Measurements from ENCODE around the gene ARSD.
"Not testable (repeated sequence)": the region's sequence is repeated elsewhere in the genome, so short reads cannot be mapped to it uniquely, and the experiment has no call there.

ARSD gene

DNA sequence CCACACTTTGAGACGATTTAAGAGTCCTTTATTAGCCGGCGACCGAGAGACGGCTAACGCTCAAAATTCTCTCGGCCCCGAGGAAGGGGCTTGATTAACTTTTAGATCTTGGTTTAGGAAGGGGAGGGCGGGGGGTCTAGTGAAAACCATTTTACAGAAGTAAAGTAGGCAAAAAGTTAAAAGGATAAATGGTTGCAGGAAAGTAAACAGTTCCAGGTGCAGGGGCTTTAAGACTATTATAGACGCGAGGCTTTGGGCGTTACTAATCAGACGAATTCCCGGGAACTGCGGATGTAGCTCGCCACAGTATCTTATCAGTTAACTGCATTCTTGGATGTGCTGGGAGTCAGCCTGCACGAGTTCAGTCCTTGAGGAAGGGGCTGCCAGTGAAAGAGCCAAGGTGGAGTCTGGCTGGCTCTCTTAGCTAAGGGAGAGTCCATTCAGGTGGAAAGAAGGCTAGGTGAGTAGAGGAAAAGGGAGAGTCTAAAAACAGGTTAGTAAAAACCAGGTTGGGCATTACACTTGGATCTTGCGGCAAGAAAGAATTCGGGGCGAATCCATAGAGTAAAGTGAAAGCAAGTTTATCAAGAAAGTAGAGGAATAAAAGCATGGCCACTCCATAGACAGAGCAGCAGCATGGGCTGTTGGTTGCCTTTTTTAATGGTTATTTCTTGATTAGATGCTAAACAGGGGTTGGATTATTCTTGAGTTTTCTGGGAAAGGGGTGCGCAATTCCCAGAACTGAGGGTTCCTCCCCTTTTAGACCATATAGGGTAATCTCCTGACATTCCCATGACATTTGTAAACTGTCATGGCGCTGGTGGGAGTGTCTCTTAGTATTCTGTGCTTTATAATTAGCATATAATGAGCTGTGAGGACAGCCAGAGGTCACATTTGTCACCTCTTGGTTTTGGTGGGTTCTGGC lies 38.3 kb downstream of the ARSD start:
- not testable (repeated sequence) for DNase-seq

DNA sequence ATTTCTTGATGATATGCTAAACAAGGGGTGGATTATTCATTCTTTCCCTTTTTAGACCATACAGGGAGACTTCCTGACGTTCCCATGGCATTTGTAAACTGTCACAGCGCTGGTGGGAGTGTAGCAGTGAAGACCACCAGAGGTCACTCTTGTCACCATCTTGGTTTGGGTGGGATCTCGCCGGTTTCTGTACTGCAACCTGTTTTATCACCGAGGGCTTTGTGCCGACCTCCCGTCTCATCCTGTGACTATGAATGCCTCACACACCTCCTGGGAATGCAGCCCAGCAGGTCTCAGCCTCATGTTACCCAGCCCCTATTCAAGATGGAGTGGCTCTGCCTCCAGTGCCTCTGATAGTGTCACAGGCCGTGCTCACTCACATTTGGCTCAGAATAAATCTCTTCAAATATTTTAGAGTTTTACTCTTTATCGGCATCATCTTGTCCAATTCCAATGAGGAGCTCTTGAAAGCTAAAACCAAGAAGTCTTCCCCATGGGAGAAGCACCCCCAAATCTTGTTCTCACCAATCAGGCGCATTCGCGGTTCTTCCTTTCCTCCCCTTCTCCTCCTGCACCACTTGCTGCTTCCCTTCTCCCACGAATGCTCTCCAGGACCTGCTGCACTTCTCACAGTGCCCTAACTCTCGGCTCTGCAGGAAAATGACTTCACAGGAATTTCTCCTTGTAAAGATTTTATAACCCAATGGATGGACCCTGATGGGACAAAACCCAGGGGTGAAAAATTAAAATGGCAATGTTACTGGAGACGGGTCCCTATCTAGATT lies 39.2 kb downstream of the ARSD start:
- DNase-seq, result not testable (repeated sequence)

DNA sequence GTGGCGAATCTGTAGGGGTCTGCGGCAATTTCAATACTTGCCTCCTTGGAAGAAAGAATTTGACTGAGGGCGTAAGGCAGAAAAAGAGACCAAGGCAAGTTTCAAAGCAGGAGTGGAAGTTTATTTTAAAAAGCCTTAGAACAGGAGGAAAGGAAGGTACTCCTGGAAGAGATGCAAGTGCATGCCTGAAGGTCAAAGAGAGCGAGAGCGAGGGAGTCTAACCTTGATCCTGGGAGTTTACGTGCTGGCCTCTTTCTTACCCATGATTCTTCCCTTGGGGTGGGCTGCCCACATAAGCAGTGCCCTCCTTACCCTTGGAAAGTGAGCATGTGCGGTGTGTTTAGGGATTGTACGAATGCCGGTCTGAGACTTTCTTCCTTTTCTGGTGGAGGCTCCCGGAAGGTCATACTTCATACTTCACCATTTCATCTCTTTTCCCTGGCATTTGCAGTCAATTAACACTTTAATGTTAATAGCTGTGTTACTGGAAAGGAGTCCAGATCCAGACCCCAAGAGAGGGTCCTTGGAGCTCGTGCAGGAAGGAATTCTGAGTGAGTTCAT lies 40.0 kb downstream of the ARSD start:
- no peak for DNase-seq

DNA sequence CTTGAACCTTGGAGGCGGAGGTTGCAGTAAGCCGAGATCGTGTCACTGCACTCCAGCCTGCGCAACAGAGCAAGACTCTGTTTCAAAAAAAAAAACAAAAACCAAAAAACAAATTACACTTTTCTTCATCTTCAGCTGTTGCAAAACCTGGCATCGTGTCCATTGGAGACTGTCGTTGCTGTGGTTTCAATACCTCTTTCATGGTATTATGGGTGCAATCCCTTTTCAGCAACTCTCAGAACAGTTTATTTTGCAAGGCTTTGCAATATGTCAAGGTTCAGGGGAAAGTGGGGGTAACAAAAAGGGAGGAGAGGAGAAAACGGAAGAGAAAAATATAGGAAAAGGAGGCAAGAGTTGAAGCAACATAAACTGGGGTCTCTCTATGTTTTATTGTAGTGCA lies 40.8 kb downstream of the ARSD start:
- DNase-seq, result no peak

DNA sequence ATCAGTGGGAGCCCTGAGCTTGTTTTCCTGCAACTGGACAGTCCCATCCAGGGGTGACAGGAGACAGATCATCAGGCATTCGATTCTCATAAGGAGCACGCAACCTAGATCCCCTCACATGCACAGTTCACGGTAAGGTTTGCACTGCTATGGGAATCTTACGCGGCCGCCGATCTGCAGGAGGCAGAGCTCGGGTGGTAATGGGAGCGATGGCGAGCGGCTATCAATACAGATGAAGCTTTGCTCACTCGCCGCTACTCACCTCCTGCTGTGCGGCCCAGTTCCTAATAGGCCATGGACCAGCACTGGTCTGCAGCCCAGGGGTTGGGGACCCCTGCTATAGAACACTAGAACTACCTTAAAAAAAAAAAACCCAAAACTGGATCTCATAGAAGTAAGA lies 45.4 kb downstream of the ARSD start:
- DNase-seq, result no peak

DNA sequence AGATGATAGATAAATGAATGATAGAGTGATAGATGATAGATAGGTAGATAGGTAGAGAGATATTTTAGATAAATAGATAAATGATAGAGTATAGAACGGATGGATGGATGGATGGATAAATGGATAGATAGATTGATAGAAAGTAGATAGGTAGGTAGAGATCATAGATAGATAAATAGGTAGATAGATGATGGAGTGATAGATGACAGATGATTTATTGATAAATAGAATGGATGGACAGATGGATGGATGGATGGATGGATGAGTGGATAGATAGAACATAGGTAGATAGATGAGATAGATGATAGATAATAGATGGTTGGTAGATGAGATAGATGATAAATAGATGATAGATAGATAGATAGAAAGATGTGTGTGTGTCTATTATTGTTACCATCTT lies 49.5 kb downstream of the ARSD start:
- no peak for DNase-seq

DNA sequence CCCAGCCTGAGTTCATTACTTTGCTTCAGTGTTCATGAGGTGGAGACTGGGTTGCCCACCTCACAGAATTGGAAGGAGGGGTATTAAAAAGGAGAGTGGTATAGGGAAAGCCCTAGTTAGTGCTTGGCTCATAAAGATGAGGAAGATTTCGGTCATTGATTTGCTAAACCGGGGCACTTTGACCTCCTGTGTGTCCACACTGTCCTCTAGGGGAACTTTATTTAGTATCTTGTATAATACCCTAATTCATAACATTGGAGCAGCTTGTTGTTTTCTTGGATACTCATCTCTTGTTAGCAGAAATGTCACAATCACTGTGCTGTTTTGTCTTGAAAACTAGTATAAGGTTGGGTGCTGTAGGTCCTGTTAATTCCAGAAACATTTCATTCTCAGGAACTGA lies 50.6 kb downstream of the ARSD start:
- DNase-seq, result no peak

DNA sequence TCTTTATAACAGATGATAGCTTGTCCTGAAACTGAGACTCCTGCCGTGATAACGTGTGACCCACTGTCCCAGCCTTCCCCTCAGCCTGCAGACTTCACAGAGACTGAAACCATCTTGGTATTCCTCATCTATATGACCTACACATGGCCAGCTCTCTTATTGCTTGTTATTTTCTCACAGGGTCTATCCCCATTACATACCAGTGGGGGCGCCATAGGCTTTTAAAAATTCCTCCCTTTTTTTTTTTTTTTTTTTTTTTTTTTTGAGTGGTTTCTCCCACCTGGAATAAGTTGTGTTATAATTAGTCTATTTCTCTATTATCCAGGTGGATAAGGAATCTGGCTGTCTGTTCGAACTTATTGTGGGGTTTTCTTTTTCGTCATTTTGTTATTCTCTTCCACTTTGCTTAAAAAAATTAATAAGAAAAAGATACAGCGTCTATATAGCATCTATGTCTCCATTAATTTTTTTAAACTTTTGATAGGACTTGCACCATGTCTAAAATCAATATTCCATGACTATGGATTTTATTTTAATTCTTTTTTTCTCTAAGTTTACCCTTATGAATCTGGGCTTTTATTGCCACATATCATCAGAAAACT lies 53.2 kb downstream of the ARSD start:
- no peak for DNase-seq

DNA sequence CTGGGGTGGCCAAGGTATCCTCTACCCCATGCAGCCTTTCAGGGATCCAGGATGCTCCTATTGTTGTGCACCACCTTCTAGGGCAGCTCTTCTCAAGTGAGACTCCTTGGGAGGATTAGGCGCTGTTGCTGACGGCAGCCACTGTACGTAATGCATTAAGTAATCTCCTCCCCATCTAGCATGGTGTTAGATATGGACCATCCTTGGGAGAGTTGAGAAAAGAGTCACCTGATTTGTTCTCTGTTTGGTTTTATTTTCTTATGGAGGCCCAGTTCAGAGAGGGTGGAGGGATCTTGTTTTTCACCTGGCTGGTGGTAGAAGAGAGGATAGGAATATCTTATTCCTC lies 54.0 kb downstream of the ARSD start:
- no peak for DNase-seq

DNA sequence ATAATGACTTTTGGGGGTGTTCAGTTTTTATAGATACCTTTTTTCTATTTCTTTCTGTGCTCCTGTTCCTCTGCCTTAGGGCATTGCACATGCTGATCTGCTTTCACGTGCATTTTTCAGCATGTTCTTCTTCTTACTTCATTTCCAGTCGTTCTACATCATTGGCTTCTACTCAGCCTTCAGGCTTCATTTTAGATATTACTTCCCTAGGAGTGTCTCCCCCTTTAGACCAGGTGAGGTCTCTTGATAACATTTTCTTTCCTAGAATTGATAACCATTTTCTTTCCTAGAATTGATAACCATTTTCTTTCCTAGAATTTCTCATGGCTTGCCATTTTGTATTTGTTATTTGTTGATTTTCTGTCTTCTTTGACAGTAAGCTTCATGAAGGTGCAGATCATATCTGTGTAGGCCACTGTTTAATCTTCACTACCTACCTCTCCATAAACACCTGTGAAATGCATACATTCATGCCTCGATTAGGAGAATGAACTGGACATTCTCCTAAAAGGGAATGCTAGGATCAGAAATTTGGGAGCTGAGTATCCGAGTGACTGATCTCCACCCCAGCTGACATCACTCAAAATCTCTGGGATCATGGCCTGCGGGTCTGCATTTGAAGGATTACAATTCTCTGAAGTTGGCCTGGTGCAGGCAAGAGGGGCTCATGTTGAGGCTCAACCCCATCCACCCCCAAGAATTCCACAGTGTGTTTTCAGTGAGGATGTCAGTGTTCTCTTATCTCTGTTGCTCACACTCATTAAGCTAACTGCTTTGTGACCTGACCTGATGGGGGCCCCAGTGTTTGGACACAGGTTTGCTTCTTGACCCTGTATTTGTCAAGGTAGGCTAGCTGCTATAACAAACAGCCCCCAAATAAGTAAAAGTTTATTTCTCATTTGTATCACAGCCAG lies 54.7 kb downstream of the ARSD start:
- no peak for DNase-seq

DNA sequence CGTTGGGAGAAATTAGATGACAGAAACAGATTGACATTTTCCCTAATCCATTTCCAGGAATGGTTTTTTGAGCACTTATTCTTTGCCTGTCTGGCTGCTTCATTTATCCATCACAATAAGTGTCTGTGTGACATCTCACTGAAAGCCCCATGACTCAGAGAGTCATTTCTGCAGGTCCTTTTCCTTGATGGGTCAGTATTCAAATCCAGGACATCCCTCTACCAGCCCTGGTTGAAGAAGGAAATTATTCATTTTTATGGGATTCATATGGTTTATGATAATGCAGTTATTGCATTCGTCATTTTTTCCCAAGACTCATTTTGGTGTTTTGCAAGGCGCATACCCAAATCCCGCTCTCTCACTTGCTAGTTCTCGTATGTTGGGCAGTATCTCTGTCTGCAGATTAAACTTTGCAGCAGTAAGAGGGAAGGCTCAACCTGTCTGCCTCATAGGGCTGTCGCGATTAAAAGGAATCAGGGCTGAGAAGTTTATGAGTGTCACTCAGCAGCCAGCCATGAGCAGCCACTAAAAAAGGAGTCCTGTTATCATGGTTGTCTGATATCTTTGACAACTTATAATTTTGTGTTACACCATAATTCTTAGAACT lies 56.4 kb downstream of the ARSD start:
- DNase-seq, result no peak

DNA sequence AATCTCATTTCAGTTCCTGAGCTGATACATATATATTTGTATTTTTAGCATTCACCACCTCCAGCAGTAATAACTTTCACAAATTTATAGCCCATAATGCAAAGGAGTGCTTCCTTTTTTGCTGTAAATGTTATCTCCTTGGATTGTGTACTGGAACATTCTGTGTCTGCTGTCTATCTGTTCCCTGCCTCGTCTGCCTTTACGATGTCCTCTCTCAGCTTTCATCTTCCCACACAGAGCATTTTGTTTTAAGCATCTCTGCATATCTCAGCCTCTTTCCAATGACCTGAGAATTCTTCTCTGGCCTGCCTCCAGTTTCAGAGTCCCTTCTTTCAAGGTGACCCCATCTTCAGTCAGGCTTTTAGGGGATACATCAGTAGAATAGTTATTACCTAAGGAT lies 57.3 kb downstream of the ARSD start:
- no peak for DNase-seq

DNA sequence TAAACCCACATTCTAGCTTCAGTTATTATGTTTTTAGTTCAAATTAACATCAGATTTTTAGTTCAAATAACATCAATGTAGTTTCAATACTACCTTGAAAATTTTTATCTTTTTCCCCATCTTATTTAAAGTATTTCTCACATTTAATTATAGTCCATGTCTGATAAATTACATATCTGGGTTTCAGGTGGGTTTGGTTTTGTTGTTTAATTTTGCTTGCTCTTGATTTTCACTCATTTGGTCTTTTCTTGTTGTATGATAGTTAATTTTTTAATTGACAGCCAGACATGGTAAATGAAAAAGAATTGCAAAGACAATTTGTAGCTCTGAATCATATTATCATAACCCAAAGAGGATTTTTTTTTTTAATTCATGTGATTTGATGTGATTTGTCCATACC lies 58.5 kb downstream of the ARSD start:
- no peak for DNase-seq

DNA sequence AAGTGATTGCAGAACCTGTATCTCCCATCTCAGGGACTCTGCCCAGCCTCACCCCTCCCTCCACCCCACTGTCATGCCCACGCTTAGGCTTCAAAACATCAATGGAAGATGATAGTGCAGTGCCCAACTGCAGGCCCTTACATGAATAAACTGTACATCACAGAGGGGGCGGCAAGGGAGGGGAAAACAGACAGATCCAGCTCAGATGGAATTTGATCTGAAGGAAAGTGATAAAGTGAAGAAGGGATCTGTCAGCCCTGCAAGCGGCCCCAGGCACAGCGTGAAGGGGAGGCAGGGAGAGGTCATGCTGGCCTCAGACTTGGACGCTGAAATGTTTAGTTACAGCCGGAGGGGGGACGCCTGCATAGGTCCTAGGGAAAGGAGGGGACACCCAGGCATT lies 61.9 kb downstream of the ARSD start:
- no peak for DNase-seq

DNA sequence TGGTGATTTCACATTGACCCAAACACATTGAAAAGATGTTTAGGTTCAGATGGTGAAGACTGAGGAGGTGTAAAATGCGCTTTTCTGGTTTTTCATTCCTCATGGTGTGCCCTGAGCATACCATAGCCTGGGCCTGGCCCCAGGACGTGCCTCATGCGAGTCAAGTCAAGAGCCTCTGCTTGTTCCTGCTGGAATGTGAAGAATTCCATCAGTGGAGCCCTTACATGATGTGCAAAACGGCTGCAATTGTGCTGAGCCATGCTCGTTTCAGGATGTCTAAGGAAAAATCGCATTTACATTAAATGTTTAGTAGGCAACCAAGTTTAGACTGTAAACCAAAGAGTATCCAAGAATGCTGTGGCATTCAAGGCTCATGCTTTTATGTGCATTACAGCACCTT lies 65.5 kb downstream of the ARSD start:
- no peak for DNase-seq

DNA sequence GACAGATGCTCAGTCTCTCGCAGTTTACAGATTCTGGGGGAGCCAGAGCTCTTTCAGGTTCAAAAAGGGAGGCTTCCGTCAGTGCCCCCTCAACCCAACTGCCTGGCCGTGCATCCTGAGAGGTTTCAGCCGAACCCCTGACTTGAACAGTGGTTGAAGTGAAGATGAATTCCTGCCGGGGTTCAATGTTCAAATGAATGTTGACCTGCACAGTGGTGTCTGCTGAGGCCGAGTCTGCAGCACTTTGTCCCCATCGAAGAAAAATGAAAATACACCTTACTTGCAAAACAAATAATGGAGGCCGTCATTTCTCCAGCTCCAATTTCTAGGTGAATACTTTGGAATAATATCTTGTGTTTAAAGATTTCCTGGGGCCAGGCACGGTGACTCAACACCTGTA lies 66.7 kb downstream of the ARSD start:
- no peak for DNase-seq

DNA sequence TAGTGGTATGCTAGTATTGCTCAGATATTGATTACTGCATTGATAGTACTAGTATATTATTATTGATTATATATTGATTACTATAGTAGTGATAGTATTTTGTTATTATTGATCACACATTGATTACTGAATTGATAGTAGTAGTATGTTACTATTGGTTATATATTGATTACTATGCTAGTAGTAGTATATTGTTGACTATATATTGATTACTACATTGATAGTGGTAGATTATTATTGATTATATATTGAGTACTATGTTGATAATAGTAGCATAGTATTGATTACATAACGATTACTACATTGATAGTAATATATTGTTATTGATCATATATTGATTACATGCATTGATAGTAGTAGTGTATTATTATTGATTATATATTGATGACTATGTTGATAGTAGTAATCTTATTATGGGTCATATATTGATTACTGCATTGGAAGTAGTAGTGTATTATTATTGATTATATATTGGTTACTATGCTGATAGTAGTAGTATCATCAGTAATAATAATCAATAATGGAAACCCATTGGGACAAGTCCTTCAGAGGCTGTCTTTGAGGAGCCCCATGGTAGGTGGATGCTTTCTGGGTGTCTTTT lies 69.8 kb downstream of the ARSD start:
- DNase-seq, result no peak

DNA sequence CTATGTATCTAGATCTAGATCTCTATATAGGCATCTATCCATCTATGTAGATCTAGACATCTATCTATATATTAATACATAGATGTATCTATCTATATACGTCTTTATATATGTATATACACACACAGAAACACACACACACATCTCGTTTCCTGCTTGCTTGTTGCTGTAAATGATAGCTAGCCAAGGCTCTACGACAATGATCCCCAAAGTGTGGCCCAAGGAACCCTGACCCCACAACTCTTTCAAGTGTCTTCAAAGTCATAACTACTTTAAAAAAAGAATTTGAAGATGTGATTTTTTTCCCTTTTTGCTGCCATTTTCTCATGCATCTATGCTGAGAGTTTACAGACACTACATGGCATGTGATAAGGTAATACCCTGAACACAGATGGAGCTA lies 71.6 kb downstream of the ARSD start:
- no peak for DNase-seq

DNA sequence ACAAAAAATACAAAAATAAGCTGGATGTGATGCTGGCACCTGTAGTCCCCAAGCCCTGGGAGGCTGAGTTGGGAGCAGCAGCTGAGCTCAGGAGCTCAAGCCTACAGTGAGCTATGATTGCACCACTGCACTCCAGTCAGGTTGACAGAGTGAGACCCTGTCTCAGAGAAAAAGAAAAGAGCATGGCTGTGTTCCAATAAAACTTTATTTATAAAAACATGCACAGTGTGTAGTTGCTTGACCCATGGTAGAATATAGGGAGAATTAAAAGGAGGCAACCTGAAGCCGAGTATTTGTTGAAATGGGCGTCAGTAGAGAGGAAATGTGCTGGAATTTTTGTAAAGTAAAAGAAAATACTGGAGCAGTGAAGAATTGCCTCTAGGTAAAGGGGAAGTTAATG lies 73.4 kb downstream of the ARSD start:
- DNase-seq, result no peak

DNA sequence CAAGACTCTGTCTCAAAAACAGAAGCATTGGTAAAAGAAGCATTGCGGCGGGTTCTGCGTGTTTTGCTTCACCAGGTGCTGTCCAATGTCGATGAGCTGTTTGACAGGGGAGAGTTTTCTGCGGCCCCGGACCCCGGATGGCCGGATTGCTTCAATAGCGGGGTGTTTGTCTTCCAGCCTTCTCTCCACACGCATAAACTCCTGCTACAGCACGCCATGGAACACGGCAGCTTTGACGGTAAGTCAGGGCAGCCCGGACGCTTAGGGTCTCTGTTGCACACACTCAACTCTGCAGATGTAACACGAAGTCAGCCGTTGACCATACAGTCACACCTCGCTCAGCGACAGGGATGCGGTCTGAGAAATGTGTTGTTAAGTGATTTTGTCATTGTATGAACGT lies 74.2 kb downstream of the ARSD start:
- no peak for DNase-seq

Data from KG1 (cell line).